ENCODE measurements around the gene PTPRN2. TPM values are rescaled to one million over a fixed set of nuclear protein-coding genes. Genes with fewer than 3 reads are reported as not detected.

The PTPRN2 gene
- total and polyA plus RNA-seq, 2 of the 8 experiments (the other 6 are each of a cell fraction or from before 2014, with no cell fraction given) = 2.6 to 4.5 TPM

- H3K4ac ChIP-seq (replicated peaks; ENCODE audit: insufficient read length, low read depth, low read length) = no peak overlapping the region
- peaks cover 3% of the 10 kb centered on the region in 2 experiments; a peak in 1 of 4 replicates for H3K9me3 ChIP-seq (ENCODE audit: insufficient read depth in 2 of 2, low read depth in 1 of 2, low read length in 1 of 2)
- TF ChIP-seq TAF1 (IDR thresholded peaks at IDR 0.05; ENCODE audit: low read depth, low read length) (no peak), HDAC2 (IDR thresholded peaks at IDR 0.05; ENCODE audit: borderline replicate concordance in 1 of 2, low read depth in 2 of 2, low read length in 2 of 2) (no peak), EGR1 (IDR thresholded peaks at IDR 0.05; ENCODE audit: borderline replicate concordance, low read depth, low read length) (no peak), TAF7 (optimal IDR thresholded peaks at IDR 0.05; ENCODE audit: borderline replicate concordance, low read depth, low read length) (no peak), RFX5 (IDR thresholded peaks at IDR 0.05; ENCODE audit: borderline replicate concordance, low read depth, low read length) (no peak), SIN3A (conservative IDR thresholded peaks at IDR 0.05 in 1 of 2, IDR thresholded peaks at IDR 0.05 in 1 of 2; ENCODE audit: low read depth in 1 of 2, low read length in 2 of 2) (no peak), CBX5 (IDR thresholded peaks at IDR 0.05; ENCODE audit: low read depth, low read length) (no peak), BACH1 (IDR thresholded peaks at IDR 0.05; ENCODE audit: low read length) (no peak), SIX5 (IDR thresholded peaks at IDR 0.05; ENCODE audit: low read depth, low read length) (no peak), YY1 (IDR thresholded peaks at IDR 0.05; ENCODE audit: low read depth, low read length) (no peak), RNF2 (IDR thresholded peaks at IDR 0.05; ENCODE audit: borderline replicate concordance, low read depth, low read length, missing control alignments, poor library complexity, severe bottlenecking) (no peak), TCF12 (IDR thresholded peaks at IDR 0.05; ENCODE audit: low read depth, low read length) (no peak)
Measured at GRCh38 chr7:157774495-157774894, 813.1 kb downstream of the PTPRN2 start.

More at GRCh38 chr7:157774495-157774894, 813.1 kb downstream of the PTPRN2 start:
- H4K20me1 ChIP-seq (replicated peaks in 1 of 2; ENCODE audit: control insufficient read depth in 1 of 2, insufficient read depth in 2 of 2, low read length in 2 of 2) = peaks cover 0 to 5% of the 10 kb centered on the region in 2 experiments
- H3K4me1 ChIP-seq (replicated peaks in 1 of 4; ENCODE audit: control insufficient read depth in 3 of 4, insufficient read depth in 4 of 4, low read length in 3 of 4) = no peaks in the 10 kb centered on the region
- peaks cover 10% of the 10 kb centered on the region; the same call in 1 of the 2 replicates for H3K23me2 ChIP-seq (ENCODE audit: low read depth, low read length)
- H3K27me3 ChIP-seq (replicated peaks in 1 of 4; ENCODE audit: control insufficient read depth in 3 of 4, extremely low read depth in 1 of 4, insufficient read depth in 3 of 4, low read length in 3 of 4) = peaks cover 0 to 3% (median 1%) of the 10 kb centered on the region in 4 experiments; a peak in 2 of 7 replicates
- H3K4me2 ChIP-seq (ENCODE audit: insufficient read depth in 1 of 2, low read depth in 2 of 2, low read length in 2 of 2) = no peak overlapping the region
- H3K27ac ChIP-seq (ENCODE audit: low read depth, low read length) = no peak overlapping the region
- 81% methylated on average over 11 of the region's 11 CpGs; no CpG with 5 or more reads in 1 of the 2 experiments for WGBS, 2 experiments (ENCODE audit: extremely low coverage in 1 of 2, insufficient coverage in 1 of 2, insufficient read length in 1 of 2, insufficient replicate concordance in 2 of 2, low coverage in 1 of 2, low lambda C conversion rate in 2 of 2, missing lambda C conversion rate in 1 of 2)
- no peak overlapping the region for H3K9ac ChIP-seq (replicated peaks in 1 of 4; ENCODE audit: extremely low read depth in 1 of 4, low read depth in 3 of 4, low read length in 3 of 4)
- ChIA-PET CTCF (ENCODE audit: partially characterized antibody) (interaction anchor here (0.8 kb wide), 1 partner anchor 316 kb away, joined by 3 read pairs; no protein-coding TSS in a partner anchor), POLR2A (ENCODE audit: partially characterized antibody) (no interaction called here)
- no peak overlapping the region for H4K91ac ChIP-seq (replicated peaks; ENCODE audit: insufficient read length, low read length)
- H3K23ac ChIP-seq (ENCODE audit: insufficient read length) = no peak overlapping the region
- no peaks in the 10 kb centered on the region for H3K79me2 ChIP-seq (ENCODE audit: control insufficient read depth in 1 of 2, insufficient read depth in 2 of 2, low read length in 2 of 2)
- H2BK15ac ChIP-seq (ENCODE audit: low read length) = no peak overlapping the region
- no peak overlapping the region for H4K5ac ChIP-seq (ENCODE audit: insufficient read length, low read depth, low read length)
- no peak overlapping the region for H2BK12ac ChIP-seq (ENCODE audit: low read depth, low read length)
- H3K36me3 ChIP-seq (ENCODE audit: control insufficient read depth in 2 of 4, insufficient read depth in 4 of 4, low read length in 3 of 4) = no peaks in the 10 kb centered on the region; a peak in 1 of 8 replicates
- H2BK20ac ChIP-seq (ENCODE audit: low read length) = no peak overlapping the region
- no peak overlapping the region for H2BK5ac ChIP-seq (ENCODE audit: low read depth, low read length)
- H2AFZ ChIP-seq (ENCODE audit: low read length) = no peak overlapping the region
- H3K79me1 ChIP-seq (ENCODE audit: low read depth, low read length) = no peaks in the 10 kb centered on the region
- H3K18ac ChIP-seq (ENCODE audit: extremely low read depth, low read length) = no peak overlapping the region
- H3K14ac ChIP-seq (ENCODE audit: insufficient read length) = no peak overlapping the region
- no peak overlapping the region for H4K8ac ChIP-seq (ENCODE audit: extremely low read depth, insufficient read depth, low read length)
- H3K56ac ChIP-seq (replicated peaks; ENCODE audit: insufficient read length, low read depth, low read length) = no peak overlapping the region
- no peak overlapping the region for H2AK5ac ChIP-seq (ENCODE audit: low read depth, low read length)
- H3K4me3 ChIP-seq (ENCODE audit: extremely low read depth in 1 of 4, insufficient read depth in 2 of 4, low read depth in 3 of 4, low read length in 4 of 4) = no peak overlapping the region
- no peak overlapping the region for H2BK120ac ChIP-seq (replicated peaks; ENCODE audit: low read depth, low read length)
- no peak for DNase-seq (ENCODE audit: low read depth in 1 of 2, low spot score in 2 of 2)
- no peak for FAIRE-seq

Data from H1 (cell line).